ENCODE results near the gene SNAI3.

The SNAI3 gene

GRCh38 chr16:88721815-88722755 is 35.8 kb upstream of the SNAI3 start:
- no peak for TF ChIP-seq CTCF (IDR thresholded peaks at IDR 0.05; ENCODE audit: low read depth, low read length, missing control alignments)
- H3K4me3 ChIP-seq (replicated peaks; ENCODE audit: low read depth, low read length), result no peak overlapping the region
- no peak for DNase-seq (ENCODE audit: extremely low read depth, low read depth)

GRCh38 chr16:88721236-88721635 is 34.9 kb upstream of the SNAI3 start:
- no peak for DNase-seq (ENCODE audit: extremely low read depth, low read depth)
- no peak for TF ChIP-seq CTCF (IDR thresholded peaks at IDR 0.05; ENCODE audit: low read depth, low read length, missing control alignments)
- H3K4me3 ChIP-seq (replicated peaks; ENCODE audit: low read depth, low read length), result no peak overlapping the region

GRCh38 chr16:88720396-88720970 is 34.2 kb upstream of the SNAI3 start:
- no peak overlapping the region for H3K4me3 ChIP-seq (replicated peaks; ENCODE audit: low read depth, low read length)
- no peak for TF ChIP-seq CTCF (IDR thresholded peaks at IDR 0.05; ENCODE audit: low read depth, low read length, missing control alignments)
- DNase-seq (ENCODE audit: extremely low read depth, low read depth), result no peak

GRCh38 chr16:88719933-88720296 is 33.6 kb upstream of the SNAI3 start:
- DNase-seq (ENCODE audit: extremely low read depth, low read depth), result no peak
- H3K4me3 ChIP-seq (replicated peaks; ENCODE audit: low read depth, low read length), result no peak overlapping the region
- no peak for TF ChIP-seq CTCF (IDR thresholded peaks at IDR 0.05; ENCODE audit: low read depth, low read length, missing control alignments)

- no peak for DNase-seq (ENCODE audit: extremely low read depth, low read depth)
- H3K4me3 ChIP-seq (replicated peaks; ENCODE audit: low read depth, low read length), result no peak overlapping the region
- no peak for TF ChIP-seq CTCF (IDR thresholded peaks at IDR 0.05; ENCODE audit: low read depth, low read length, missing control alignments)
Observed at GRCh38 chr16:88719267-88719932, 33.1 kb upstream of the SNAI3 start.

GRCh38 chr16:88718178-88718577 is 31.9 kb upstream of the SNAI3 start:
- no peak for TF ChIP-seq CTCF (IDR thresholded peaks at IDR 0.05; ENCODE audit: low read depth, low read length, missing control alignments)
- no peak for DNase-seq (ENCODE audit: extremely low read depth, low read depth)
- H3K4me3 ChIP-seq (replicated peaks; ENCODE audit: low read depth, low read length), result no peak overlapping the region
